CD4-positive, alpha-beta T cell treated with Interleukin-1 beta for 1 hour (primary cell): ENCODE data around the gene MEGF8.
A peak's percentile ranks its signal among the peaks of the same experiment; 100 is the strongest.

Source experiments
- DNase-seq, 2 donors: peaks; one replicate each; pipeline ENCODE4 v3.0.0-alpha.2; 2020 to 2022

MEGF8 gene

GRCh38 chr19:42287017-42287826 is 38.2 kb upstream of the MEGF8 start:
- no peak for DNase-seq

- DNase-seq = no peak
Measured at GRCh38 chr19:42287827-42288107, 37.7 kb upstream of the MEGF8 start.

GRCh38 chr19:42288387-42288786 is 37.0 kb upstream of the MEGF8 start:
- no peak for DNase-seq

GRCh38 chr19:42288881-42289555 is 36.4 kb upstream of the MEGF8 start:
- DNase-seq = no peak

GRCh38 chr19:42289556-42290041 is 35.8 kb upstream of the MEGF8 start:
- no peak for DNase-seq

GRCh38 chr19:42290136-42290522 is 35.3 kb upstream of the MEGF8 start:
- no peak for DNase-seq

- peak; percentile 65 to 70 for DNase-seq
Measured at GRCh38 chr19:42290523-42291434, 34.7 kb upstream of the MEGF8 start.

- DNase-seq = no peak
Measured at GRCh38 chr19:42291435-42291810, 34.0 kb upstream of the MEGF8 start.

- DNase-seq = no peak
Measured at GRCh38 chr19:42292042-42292960, 33.1 kb upstream of the MEGF8 start.

GRCh38 chr19:42292963-42293362 is 32.5 kb upstream of the MEGF8 start:
- no peak for DNase-seq

GRCh38 chr19:42293540-42293939 is 31.9 kb upstream of the MEGF8 start:
- DNase-seq = no peak

- DNase-seq = no peak
Measured at GRCh38 chr19:42293948-42294347, 31.5 kb upstream of the MEGF8 start.

GRCh38 chr19:42294471-42295137 is 30.8 kb upstream of the MEGF8 start:
- no peak for DNase-seq

GRCh38 chr19:42295342-42295741 is 30.1 kb upstream of the MEGF8 start:
- no peak for DNase-seq

GRCh38 chr19:42295831-42296525 is 29.5 kb upstream of the MEGF8 start:
- DNase-seq = peak; percentile 86 to 90

- no peak for DNase-seq
Measured at GRCh38 chr19:42297039-42297438, 28.4 kb upstream of the MEGF8 start.

GRCh38 chr19:42301646-42302203 is 23.7 kb upstream of the MEGF8 start, which contains the start of gene PRR19:
Gene PRR19, plus strand, starts transcription at chr19:42302132. Its CDS starts 7,453 bp downstream, at chr19:42309585.
- DNase-seq = no peak

GRCh38 chr19:42303101-42303464 is 22.4 kb upstream of the MEGF8 start:
- DNase-seq = no peak

- DNase-seq = no peak
Measured at GRCh38 chr19:42303876-42304275, 21.6 kb upstream of the MEGF8 start.

GRCh38 chr19:42306646-42307045 is 18.8 kb upstream of the MEGF8 start:
- DNase-seq = peak in 1 of 2 donors; percentile 37

- DNase-seq = no peak
Measured at GRCh38 chr19:42309686-42310085, 15.7 kb upstream of the MEGF8 start.
